ENCODE data around the gene TMPRSS11B. TPM values are rescaled to one million over a fixed set of nuclear protein-coding genes. Genes with fewer than 3 reads are reported as not detected.

Gene TMPRSS11B
- total RNA-seq: not detected

- DNase-seq (ENCODE audit: low spot score): no peak
Measured at GRCh38 chr4:68245594-68245993, at the start of gene TMPRSS11B. TMPRSS11B (minus strand) TSS chr4:68245694; CDS start chr4:68245558, 136 bp downstream.

GRCh38 chr4:68291256-68291655, 45.8 kb upstream of the TMPRSS11B start:
- H3K27me3 ChIP-seq (replicated peaks; ENCODE audit: insufficient read depth): no peaks in the 10 kb centered on the region
- no peaks in the 10 kb centered on the region for H3K4me1 ChIP-seq (ENCODE audit: control insufficient read depth in 1 of 2, low read depth in 2 of 2)
- DNase-seq (ENCODE audit: low spot score): no peak

More at GRCh38 chr4:68245594-68245993, at the start of gene TMPRSS11B:
- no peaks in the 10 kb centered on the region for H3K27me3 ChIP-seq (replicated peaks; ENCODE audit: insufficient read depth)
- ATAC-seq (ENCODE audit: insufficient number of reproducible peaks, low FRiP score, low read depth): no peak
- H3K27ac ChIP-seq: no peak within 1 kb of the TSS
- H3K9me3 ChIP-seq: no peaks in the 10 kb centered on the region
- H3K36me3 ChIP-seq: no peaks in the 10 kb centered on the region
- no peak within 1 kb of the TSS for H3K4me3 ChIP-seq
- TF ChIP-seq CTCF (IDR thresholded peaks at IDR 0.05): no peak
- no peaks in the 10 kb centered on the region for H3K4me1 ChIP-seq (ENCODE audit: control insufficient read depth in 1 of 2, low read depth in 2 of 2)

GRCh38 chr4:68288393-68288740, 42.9 kb upstream of the TMPRSS11B start:
- no peak for TF ChIP-seq CTCF (IDR thresholded peaks at IDR 0.05)
- H3K9me3 ChIP-seq: no peaks in the 10 kb centered on the region
- no peaks in the 10 kb centered on the region for H3K36me3 ChIP-seq
- H3K4me3 ChIP-seq: no peak overlapping the region
- DNase-seq (ENCODE audit: low spot score) (no peak), ATAC-seq (ENCODE audit: insufficient number of reproducible peaks, low FRiP score, low read depth) (no peak)
- H3K27ac ChIP-seq: no peak overlapping the region
- no peaks in the 10 kb centered on the region for H3K27me3 ChIP-seq (replicated peaks; ENCODE audit: insufficient read depth)
- no peaks in the 10 kb centered on the region for H3K4me1 ChIP-seq (ENCODE audit: control insufficient read depth in 1 of 2, low read depth in 2 of 2)

More at GRCh38 chr4:68291256-68291655, 45.8 kb upstream of the TMPRSS11B start:
- no peak overlapping the region for H3K27ac ChIP-seq
- H3K4me3 ChIP-seq: no peak overlapping the region
- H3K36me3 ChIP-seq: no peaks in the 10 kb centered on the region
- no peak for TF ChIP-seq CTCF (IDR thresholded peaks at IDR 0.05)
- no peak for ATAC-seq (ENCODE audit: insufficient number of reproducible peaks, low FRiP score, low read depth)
- no peaks in the 10 kb centered on the region for H3K9me3 ChIP-seq

GRCh38 chr4:68287704-68288392, 42.4 kb upstream of the TMPRSS11B start:
- H3K27ac ChIP-seq: no peak overlapping the region
- no peaks in the 10 kb centered on the region for H3K27me3 ChIP-seq (replicated peaks; ENCODE audit: insufficient read depth)
- no peaks in the 10 kb centered on the region for H3K36me3 ChIP-seq
- ATAC-seq (ENCODE audit: insufficient number of reproducible peaks, low FRiP score, low read depth): no peak
- no peaks in the 10 kb centered on the region for H3K4me1 ChIP-seq (ENCODE audit: control insufficient read depth in 1 of 2, low read depth in 2 of 2)
- no peak for TF ChIP-seq CTCF (IDR thresholded peaks at IDR 0.05)
- no peak for DNase-seq (ENCODE audit: low spot score)
- no peaks in the 10 kb centered on the region for H3K9me3 ChIP-seq
- H3K4me3 ChIP-seq: no peak overlapping the region

- no peak for TF ChIP-seq CTCF (IDR thresholded peaks at IDR 0.05)
- Histone ChIP-seq H3K4me1 (ENCODE audit: control insufficient read depth in 1 of 2, low read depth in 2 of 2) (no peaks in the 10 kb centered on the region), H3K27ac (no peak overlapping the region), H3K9me3 (no peaks in the 10 kb centered on the region), H3K27me3 (replicated peaks; ENCODE audit: insufficient read depth) (no peaks in the 10 kb centered on the region), H3K36me3 (no peaks in the 10 kb centered on the region), H3K4me3 (no peak overlapping the region)
- DNase-seq (ENCODE audit: low spot score): no peak
- ATAC-seq (ENCODE audit: insufficient number of reproducible peaks, low FRiP score, low read depth): no peak
Measured at GRCh38 chr4:68283714-68284113, 38.2 kb upstream of the TMPRSS11B start.
